HEK293 (cell line): ENCODE results near the gene ALOX12B.

ENCODE experiments used
- CTCF ChIA-PET: fragments of 350-600 bp; formaldehyde crosslinking; extraction: SDS; loops from one replicate; lab custom pipeline; 2021; ENCODE audit warnings: antibody characterized with exemption; lab: Yijun Ruan, JAX
- POLR2A ChIA-PET: fragments of 300-600 bp; formaldehyde crosslinking; extraction: SDS; loops from one replicate; lab custom pipeline; 2020; ENCODE audit warnings: antibody characterized with exemption, inconsistent platforms; lab: Yijun Ruan, JAX
- H3K27ac ChIP-seq: fragments of 200-500 bp; sonication (Bioruptor generic); 2 replicates; pipeline ENCODE4 v1.5.1; 2014; ENCODE audit warnings: low read depth, low read length, control low read depth, inconsistent platforms; ENCODE audit errors: extremely low read depth
- H3K36me3 ChIP-seq, 2 experiments: fragments of 200-500 bp in 1 of 2; sonication (Bioruptor generic) in 1 of 2; 1 replicate in 1 of 2; 2 replicates in 1 of 2; pipeline ENCODE4 v1.5.1; 2014 to 2017; ENCODE audit warnings: inconsistent platforms in 2 of 2, low read length in 2 of 2; ENCODE audit not compliant: control insufficient read depth in 2 of 2, insufficient read depth in 1 of 2
- H3K4me1 ChIP-seq: fragments of 200-500 bp; sonication (Bioruptor generic); 2 replicates; pipeline ENCODE4 v1.5.1; 2014; ENCODE audit warnings: mild to moderate bottlenecking, low read length, inconsistent platforms; ENCODE audit not compliant: control insufficient read depth, insufficient read depth
- H3K4me3 ChIP-seq: 2 replicates; pipeline ENCODE4 v1.5.1; 2011; ENCODE audit warnings: low read depth, mild to moderate bottlenecking, control low read depth, low read length, moderate library complexity
- H3K9me3 ChIP-seq: fragments of 200-500 bp; sonication (Bioruptor generic); 2 replicates; pipeline ENCODE4 v1.5.1; 2014; ENCODE audit warnings: low read depth, low read length, inconsistent platforms; ENCODE audit not compliant: control insufficient read depth, insufficient read depth
- BCL11A ChIP-seq: fragments of 450-650 bp; formaldehyde crosslinking; IDR thresholded peaks from 2 replicates; pipeline ENCODE4 v1.5.1; 2016; ENCODE audit warnings: low read depth, missing biosample characterization, missing genetic modification characterization
- FEZF1 ChIP-seq: fragments of 450-650 bp; formaldehyde crosslinking; IDR thresholded peaks from 2 replicates; pipeline ENCODE4 v1.5.1; 2016; ENCODE audit warnings: missing biosample characterization, missing genetic modification characterization
- KLF10 ChIP-seq: fragments of 450-650 bp; IDR thresholded peaks from 2 replicates; pipeline ENCODE4 v1.5.1; 2018; ENCODE audit warnings: missing biosample characterization, mild to moderate bottlenecking, missing genetic modification characterization
- MEIS1 ChIP-seq: sonication (generic); formaldehyde crosslinking; IDR thresholded peaks from 2 replicates; pipeline ENCODE4 v1.8.1; 2022; ENCODE audit warnings: missing genetic modification reagents, mild to moderate bottlenecking, borderline replicate concordance
- MZF1 ChIP-seq: fragments of 450-650 bp; formaldehyde crosslinking; IDR thresholded peaks from 2 replicates; pipeline ENCODE4 v1.5.1; 2017; ENCODE audit warnings: missing biosample characterization, missing genetic modification characterization, borderline replicate concordance
- ZNF10 ChIP-seq: fragments of 450-650 bp; formaldehyde crosslinking; IDR thresholded peaks from 2 replicates; pipeline ENCODE4 v1.5.1; 2017; ENCODE audit warnings: missing biosample characterization, missing genetic modification characterization
- ZNF114 ChIP-seq: fragments of 450-650 bp; formaldehyde crosslinking; IDR thresholded peaks from 2 replicates; pipeline ENCODE4 v1.5.0; 2017; ENCODE audit warnings: missing biosample characterization, missing genetic modification characterization
- ZNF146 ChIP-seq: fragments of 450-650 bp; formaldehyde crosslinking; IDR thresholded peaks from 2 replicates; pipeline ENCODE4 v1.5.1; 2016; ENCODE audit warnings: missing biosample characterization, missing genetic modification characterization
- ZNF155 ChIP-seq: fragments of 450-650 bp; formaldehyde crosslinking; IDR thresholded peaks from 2 replicates; pipeline ENCODE4 v1.5.1; 2016; ENCODE audit warnings: missing biosample characterization, missing genetic modification characterization
- ZNF157 ChIP-seq: fragments of 450-650 bp; formaldehyde crosslinking; IDR thresholded peaks from 2 replicates; pipeline ENCODE4 v1.5.1; 2016; ENCODE audit warnings: missing biosample characterization, missing genetic modification characterization
- ZNF169 ChIP-seq: fragments of 450-650 bp; formaldehyde crosslinking; IDR thresholded peaks from 2 replicates; pipeline ENCODE4 v1.5.1; 2016; ENCODE audit warnings: missing biosample characterization, missing genetic modification characterization
- ZNF24 ChIP-seq: fragments of 450-650 bp; formaldehyde crosslinking; IDR thresholded peaks from 2 replicates; pipeline ENCODE4 v1.5.1; 2016; ENCODE audit warnings: missing biosample characterization, missing genetic modification characterization
- ZNF335 ChIP-seq: fragments of 450-650 bp; formaldehyde crosslinking; conservative IDR thresholded peaks from 2 replicates; pipeline ENCODE4 v1.5.1; 2016; ENCODE audit warnings: missing biosample characterization, missing genetic modification characterization
- ZNF548 ChIP-seq: fragments of 450-650 bp; formaldehyde crosslinking; IDR thresholded peaks from 2 replicates; pipeline ENCODE4 v1.5.1; 2016; ENCODE audit warnings: missing biosample characterization, missing genetic modification characterization
- ZNF626 ChIP-seq: fragments of 450-650 bp; sonication (Bioruptor Pico); formaldehyde crosslinking; IDR thresholded peaks from 2 replicates; pipeline ENCODE4 v1.5.1; 2018; ENCODE audit warnings: missing biosample characterization, missing genetic modification characterization, inconsistent platforms
- ZNF692 ChIP-seq: fragments of 450-650 bp; formaldehyde crosslinking; IDR thresholded peaks from 2 replicates; pipeline ENCODE4 v1.5.1; 2016; ENCODE audit warnings: missing biosample characterization, missing genetic modification characterization
- ZNF777 ChIP-seq: fragments of 450-650 bp; formaldehyde crosslinking; IDR thresholded peaks from 2 replicates; pipeline ENCODE4 v1.5.1; 2017; ENCODE audit warnings: missing biosample characterization, missing genetic modification characterization, borderline replicate concordance
- ZNF785 ChIP-seq: fragments of 450-650 bp; formaldehyde crosslinking; IDR thresholded peaks from 2 replicates; pipeline ENCODE4 v1.5.1; 2016; ENCODE audit warnings: missing biosample characterization, missing genetic modification characterization
- TF ChIP-seq, protein P1 (sequence below): fragments of 450-650 bp; formaldehyde crosslinking; IDR thresholded peaks from 2 replicates; pipeline ENCODE4 v1.5.1; 2016; ENCODE audit warnings: missing biosample characterization, missing genetic modification characterization
- TF ChIP-seq, protein P2 (sequence below): fragments of 450-650 bp; formaldehyde crosslinking; IDR thresholded peaks from 2 replicates; pipeline ENCODE4 v1.5.1; 2016; ENCODE audit warnings: missing biosample characterization, missing genetic modification characterization, borderline replicate concordance

ALOX12B gene

GRCh38 chr17:8121681-8122421, 34.3 kb upstream of the ALOX12B start (continued):
- TF ChIP-seq ZNF335 (tag by site-specific recombination) (peak; percentile 64), ZNF10 (tag by site-specific recombination) (no peak; the same call in 1 of the 2 replicates)
- TF ChIP-seq, protein P1, sequence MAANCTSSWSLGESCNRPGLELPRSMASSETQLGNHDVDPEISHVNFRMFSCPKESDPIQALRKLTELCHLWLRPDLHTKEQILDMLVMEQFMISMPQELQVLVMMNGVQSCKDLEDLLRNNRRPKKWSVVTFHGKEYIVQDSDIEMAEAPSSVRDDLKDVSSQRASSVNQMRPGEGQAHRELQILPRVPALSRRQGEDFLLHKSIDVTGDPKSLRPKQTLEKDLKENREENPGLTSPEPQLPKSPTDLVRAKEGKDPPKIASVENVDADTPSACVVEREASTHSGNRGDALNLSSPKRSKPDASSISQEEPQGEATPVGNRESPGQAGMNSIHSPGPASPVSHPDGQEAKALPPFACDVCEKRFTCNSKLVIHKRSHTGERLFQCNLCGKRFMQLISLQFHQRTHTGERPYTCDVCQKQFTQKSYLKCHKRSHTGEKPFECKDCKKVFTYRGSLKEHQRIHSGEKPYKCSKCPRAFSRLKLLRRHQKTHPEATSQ (tag by site-specific recombination), result peak; percentile 37; the same call in 1 of the 2 replicates

- no peaks in the 10 kb centered on the region for H3K36me3 ChIP-seq
- peak overlapping the region; percentile 70 for H3K4me3 ChIP-seq
- TF ChIP-seq MEIS1 (CRISPR knock-in tag) (no peak), BCL11A (tag by site-specific recombination) (no peak), ZNF626 (tag by site-specific recombination) (no peak), FEZF1 (tag by site-specific recombination) (no peak), ZNF157 (tag by site-specific recombination) (no peak), ZNF146 (no peak), ZNF777 (tag by site-specific recombination) (no peak), MZF1 (tag by site-specific recombination) (no peak), ZNF785 (no peak), ZNF548 (no peak), ZNF155 (tag by site-specific recombination) (no peak), ZNF692 (tag by site-specific recombination) (no peak), KLF10 (tag by site-specific recombination) (no peak), ZNF114 (tag by site-specific recombination) (no peak), ZNF24 (no peak), ZNF169 (tag by site-specific recombination) (no peak)
- TF ChIP-seq, protein P2, sequence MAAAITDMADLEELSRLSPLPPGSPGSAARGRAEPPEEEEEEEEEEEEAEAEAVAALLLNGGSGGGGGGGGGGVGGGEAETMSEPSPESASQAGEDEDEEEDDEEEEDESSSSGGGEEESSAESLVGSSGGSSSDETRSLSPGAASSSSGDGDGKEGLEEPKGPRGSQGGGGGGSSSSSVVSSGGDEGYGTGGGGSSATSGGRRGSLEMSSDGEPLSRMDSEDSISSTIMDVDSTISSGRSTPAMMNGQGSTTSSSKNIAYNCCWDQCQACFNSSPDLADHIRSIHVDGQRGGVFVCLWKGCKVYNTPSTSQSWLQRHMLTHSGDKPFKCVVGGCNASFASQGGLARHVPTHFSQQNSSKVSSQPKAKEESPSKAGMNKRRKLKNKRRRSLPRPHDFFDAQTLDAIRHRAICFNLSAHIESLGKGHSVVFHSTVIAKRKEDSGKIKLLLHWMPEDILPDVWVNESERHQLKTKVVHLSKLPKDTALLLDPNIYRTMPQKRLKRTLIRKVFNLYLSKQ (tag by site-specific recombination), result no peak
- ChIA-PET CTCF (interaction anchor here (0.6 to 4.1 kb wide), 5 partner anchors 17 to 665 kb away, joined by 3 to 33 read pairs (median 3); no protein-coding TSS in a partner anchor), POLR2A (interaction anchor here (1.0 to 1.2 kb wide), 2 partner anchors 89 to 101 kb away, joined by 5 read pairs; partner anchors contain the start of gene AURKB)
- no peaks in the 10 kb centered on the region for H3K9me3 ChIP-seq
- peaks cover 11% of the 10 kb centered on the region for H3K4me1 ChIP-seq
- peak overlapping the region; percentile 32; the same call in 1 of the 2 replicates for H3K27ac ChIP-seq
These were observed 33.8 kb upstream of the ALOX12B start for GRCh38 chr17:8121407-8121680.
